Measurements from ENCODE around the gene TRIP12. TPM values are rescaled to one million over a fixed set of nuclear protein-coding genes. Genes with fewer than 3 reads are reported as not detected.
"Not testable (repeated sequence)": the region's sequence is repeated elsewhere in the genome, so short reads cannot be mapped to it uniquely, and the experiment has no call there.

The TRIP12 gene
- total and polyA plus RNA-seq, 8 donors = 13.4 to 342 (median 117) TPM

DNA sequence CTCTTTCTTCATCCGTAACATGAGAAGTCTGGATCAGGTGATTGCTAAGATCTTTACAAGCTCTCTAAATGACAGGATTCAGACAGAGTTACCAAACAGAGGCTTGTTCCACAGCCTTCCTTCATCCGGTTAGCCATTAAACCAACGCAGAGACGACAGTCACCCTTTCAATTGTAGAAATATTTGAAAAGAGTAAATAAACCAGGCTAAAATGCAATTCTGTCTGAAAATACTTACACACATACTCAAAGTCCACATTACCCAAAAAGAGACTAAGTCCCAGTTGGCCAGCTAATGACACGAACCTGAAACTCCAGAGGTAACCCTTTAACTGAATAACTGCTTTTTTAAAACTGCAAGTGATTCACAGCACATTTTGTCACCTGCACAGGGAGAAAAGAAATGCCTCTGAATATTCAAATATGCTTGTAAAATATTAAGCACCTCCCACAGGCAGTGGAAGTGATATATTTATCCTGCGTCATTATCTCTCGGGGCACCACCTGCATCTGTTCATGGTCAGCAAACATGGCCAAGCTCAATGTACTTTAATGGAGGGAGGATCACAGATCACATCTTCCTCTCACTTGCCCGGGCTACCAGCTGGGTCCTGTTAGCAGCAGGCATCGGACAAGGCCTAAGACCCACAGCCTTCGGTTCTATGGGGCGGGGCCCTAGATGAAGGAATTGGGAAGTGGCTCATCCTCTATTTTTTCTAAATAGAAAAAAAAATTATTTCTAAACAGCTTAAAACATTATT is 168.7 kb downstream of the TRIP12 start:
- Histone ChIP-seq H3K4me1 (no peaks in the 10 kb centered on the region), H3K27ac (no peak overlapping the region), H3K27me3 (no peaks in the 10 kb centered on the region), H3K9me3 (no peaks in the 10 kb centered on the region), H3K36me3 (no peaks in the 10 kb centered on the region), H3K4me3 (no peak overlapping the region)
- intact Hi-C loops (cut with DNase I; ENCODE audit: low total_unique reads) = no loop called here
- TF ChIP-seq EP300 (IDR thresholded peaks at IDR 0.05) (no peak), POLR2A (IDR thresholded peaks at IDR 0.05) (no peak)
- TF ChIP-seq, protein P1, sequence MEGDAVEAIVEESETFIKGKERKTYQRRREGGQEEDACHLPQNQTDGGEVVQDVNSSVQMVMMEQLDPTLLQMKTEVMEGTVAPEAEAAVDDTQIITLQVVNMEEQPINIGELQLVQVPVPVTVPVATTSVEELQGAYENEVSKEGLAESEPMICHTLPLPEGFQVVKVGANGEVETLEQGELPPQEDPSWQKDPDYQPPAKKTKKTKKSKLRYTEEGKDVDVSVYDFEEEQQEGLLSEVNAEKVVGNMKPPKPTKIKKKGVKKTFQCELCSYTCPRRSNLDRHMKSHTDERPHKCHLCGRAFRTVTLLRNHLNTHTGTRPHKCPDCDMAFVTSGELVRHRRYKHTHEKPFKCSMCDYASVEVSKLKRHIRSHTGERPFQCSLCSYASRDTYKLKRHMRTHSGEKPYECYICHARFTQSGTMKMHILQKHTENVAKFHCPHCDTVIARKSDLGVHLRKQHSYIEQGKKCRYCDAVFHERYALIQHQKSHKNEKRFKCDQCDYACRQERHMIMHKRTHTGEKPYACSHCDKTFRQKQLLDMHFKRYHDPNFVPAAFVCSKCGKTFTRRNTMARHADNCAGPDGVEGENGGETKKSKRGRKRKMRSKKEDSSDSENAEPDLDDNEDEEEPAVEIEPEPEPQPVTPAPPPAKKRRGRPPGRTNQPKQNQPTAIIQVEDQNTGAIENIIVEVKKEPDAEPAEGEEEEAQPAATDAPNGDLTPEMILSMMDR (IDR thresholded peaks at IDR 0.05) = no peak
- peak in 1 of 2 donors; percentile 6 for DNase-seq
- 60 to 73% (median 68%) methylated on average over 11 of the region's 11 CpGs for WGBS, 5 donors

- Histone ChIP-seq H3K27me3 (no peaks in the 10 kb centered on the region), H3K9me3 (no peaks in the 10 kb centered on the region), H3K4me1 (no peaks in the 10 kb centered on the region), H3K36me3 (no peaks in the 10 kb centered on the region), H3K27ac (no peak overlapping the region), H3K4me3 (no peak overlapping the region)
- WGBS, 5 donors = 83 to 90% (median 87%) methylated on average over 6 of the region's 6 CpGs
- DNase-seq = no peak
- no peak for TF ChIP-seq POLR2A (IDR thresholded peaks at IDR 0.05)
- no peak for TF ChIP-seq EP300 (IDR thresholded peaks at IDR 0.05)
- no peak for TF ChIP-seq POLR2AphosphoS5 (IDR thresholded peaks at IDR 0.05)
- TF ChIP-seq, protein P1 (IDR thresholded peaks at IDR 0.05) = no peak
- intact Hi-C loops (cut with DNase I; ENCODE audit: low total_unique reads) = no loop called here
Observed at GRCh38 chr2:229749779-229750178, 172.0 kb downstream of the TRIP12 start.

DNA sequence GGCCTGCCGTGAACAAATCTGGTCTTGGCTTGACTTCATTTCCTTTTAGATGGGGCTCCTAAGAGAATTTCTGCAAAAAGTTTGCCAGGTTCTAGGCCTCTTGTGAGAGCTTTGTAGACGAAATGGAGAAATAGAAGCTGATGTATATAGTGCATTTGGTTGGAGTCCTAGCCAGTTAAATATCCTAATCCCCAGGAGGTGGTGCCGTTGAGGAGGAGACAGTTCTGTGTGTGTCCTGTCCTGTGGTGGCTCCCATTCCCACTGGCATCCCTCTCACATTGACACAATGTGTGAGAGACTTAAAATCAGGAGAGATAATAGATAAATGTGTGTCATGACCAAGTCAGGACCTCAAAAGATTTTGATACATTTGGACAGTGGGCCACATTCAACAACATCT is 172.9 kb downstream of the TRIP12 start:
- intact Hi-C loops (cut with DNase I; ENCODE audit: low total_unique reads) = no loop called here
- Histone ChIP-seq H3K36me3 (no peaks in the 10 kb centered on the region), H3K4me3 (no peak overlapping the region), H3K27me3 (no peaks in the 10 kb centered on the region), H3K4me1 (no peaks in the 10 kb centered on the region), H3K9me3 (no peaks in the 10 kb centered on the region), H3K27ac (no peak overlapping the region)
- TF ChIP-seq, protein P1 (IDR thresholded peaks at IDR 0.05) = no peak
- TF ChIP-seq POLR2AphosphoS5 (IDR thresholded peaks at IDR 0.05) (no peak), POLR2A (IDR thresholded peaks at IDR 0.05) (no peak), EP300 (IDR thresholded peaks at IDR 0.05) (no peak)
- no peak for DNase-seq
- 84 to 93% (median 90%) methylated on average over 3 of the region's 3 CpGs for WGBS, 5 donors

DNA sequence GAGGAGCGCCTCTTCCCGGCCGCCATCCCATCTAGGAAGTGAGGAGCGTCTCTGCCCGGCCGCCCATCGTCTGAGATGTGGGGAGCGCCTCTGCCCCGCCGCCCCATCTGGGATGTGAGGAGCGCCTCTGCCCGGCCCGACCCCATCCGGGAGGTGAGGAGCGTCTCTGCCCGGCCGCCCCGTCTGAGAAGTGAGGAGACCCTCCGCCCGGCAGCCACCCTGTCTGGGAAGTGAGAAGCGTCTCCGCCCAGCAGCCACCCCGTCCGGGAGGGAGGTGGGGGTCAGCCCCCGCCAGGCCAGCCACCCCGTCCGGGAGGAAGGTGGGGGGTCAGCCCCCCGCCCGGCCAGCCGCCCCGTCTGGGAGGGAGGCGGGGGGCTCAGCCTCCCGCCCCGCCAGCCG is 179.1 kb downstream of the TRIP12 start:
- H3K27ac ChIP-seq; H3K27me3 ChIP-seq; H3K4me1 ChIP-seq; H3K36me3 ChIP-seq; DNase-seq; intact Hi-C loops (cut with DNase I; ENCODE audit: low total_unique reads); H3K4me3 ChIP-seq: not testable (repeated sequence)
- 97 to 100% (median 97%) methylated on average over 7 to 31 of the region's 35 CpGs; no CpG with 5 or more reads in 2 of the 5 donors for WGBS, 5 donors
- peaks cover 0 to 15% (median 9%) of the 10 kb centered on the region in 4 donors for H3K9me3 ChIP-seq

- WGBS, 5 donors = 78 to 87% (median 86%) methylated on average over 4 of the region's 4 CpGs
- no peak overlapping the region for H3K4me3 ChIP-seq
- intact Hi-C loops (cut with DNase I; ENCODE audit: low total_unique reads) = no loop called here
- H3K4me1 ChIP-seq = no peaks in the 10 kb centered on the region
- no peaks in the 10 kb centered on the region for H3K27me3 ChIP-seq
- H3K27ac ChIP-seq = no peak overlapping the region
- peaks cover 0 to 31% (median 18%) of the 10 kb centered on the region in 4 donors for H3K9me3 ChIP-seq
- no peaks in the 10 kb centered on the region for H3K36me3 ChIP-seq
- TF ChIP-seq, protein P1 (IDR thresholded peaks at IDR 0.05) = no peak
- no peak for TF ChIP-seq EP300 (IDR thresholded peaks at IDR 0.05)
- TF ChIP-seq POLR2A (IDR thresholded peaks at IDR 0.05) = no peak
- TF ChIP-seq POLR2AphosphoS5 (IDR thresholded peaks at IDR 0.05) = no peak
- DNase-seq = no peak
Observed at GRCh38 chr2:229740279-229740678, 181.5 kb downstream of the TRIP12 start.
